Retinal pigment epithelial cell (primary cell): ENCODE measurements around the gene CLK2.
"Not testable (repeated sequence)": the region's sequence is repeated elsewhere in the genome, so short reads cannot be mapped to it uniquely, and the experiment has no call there.

Experiments used
- DNase-seq: peaks from one replicate; pipeline ENCODE4 v3.0.0-alpha.2; 2010; ENCODE audit warnings: low read depth
- H3K4me3 ChIP-seq: 2 replicates; pipeline ENCODE4 v1.5.1; 2011; ENCODE audit warnings: mild to moderate bottlenecking, low read length, control low read depth, moderate library complexity
- CTCF ChIP-seq: conservative IDR thresholded peaks from 2 replicates; pipeline ENCODE4 v1.5.1; 2011; ENCODE audit warnings: low read depth, low read length, control low read depth, inconsistent platforms

Gene CLK2

GRCh38 chr1:155250633-155251449, 22.5 kb downstream of the CLK2 start:
- TF ChIP-seq CTCF: peak; percentile 100
- H3K4me3 ChIP-seq: peak overlapping the region; percentile 39
- DNase-seq: no peak

DNA sequence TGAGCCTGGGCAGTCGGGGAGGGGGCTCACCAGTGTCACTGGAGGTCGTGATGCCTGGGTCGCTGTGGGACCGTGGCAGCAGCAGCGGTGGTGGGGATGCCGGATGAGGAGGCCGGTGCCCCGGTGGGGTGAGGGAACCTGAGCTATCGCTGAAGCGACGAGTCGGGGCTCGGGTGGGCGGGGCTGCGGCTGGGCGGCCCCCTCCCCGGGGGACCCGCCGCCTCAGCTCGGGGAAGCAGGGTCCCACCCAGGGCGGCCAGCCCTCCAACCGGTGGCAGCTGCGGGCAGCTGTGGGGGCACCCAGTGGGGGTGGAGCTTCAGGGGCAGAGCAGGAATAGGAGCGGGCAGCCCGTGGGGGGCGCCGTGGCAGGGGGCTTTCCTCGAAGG, 23.1 kb downstream of the CLK2 start:
- no peak for DNase-seq
- TF ChIP-seq CTCF: no peak
- H3K4me3 ChIP-seq: peak overlapping the region; percentile 39

- H3K4me3 ChIP-seq: no peak overlapping the region
- no peak for DNase-seq
- no peak for TF ChIP-seq CTCF
These were observed 25.4 kb downstream of the CLK2 start for GRCh38 chr1:155247667-155248553.

DNA sequence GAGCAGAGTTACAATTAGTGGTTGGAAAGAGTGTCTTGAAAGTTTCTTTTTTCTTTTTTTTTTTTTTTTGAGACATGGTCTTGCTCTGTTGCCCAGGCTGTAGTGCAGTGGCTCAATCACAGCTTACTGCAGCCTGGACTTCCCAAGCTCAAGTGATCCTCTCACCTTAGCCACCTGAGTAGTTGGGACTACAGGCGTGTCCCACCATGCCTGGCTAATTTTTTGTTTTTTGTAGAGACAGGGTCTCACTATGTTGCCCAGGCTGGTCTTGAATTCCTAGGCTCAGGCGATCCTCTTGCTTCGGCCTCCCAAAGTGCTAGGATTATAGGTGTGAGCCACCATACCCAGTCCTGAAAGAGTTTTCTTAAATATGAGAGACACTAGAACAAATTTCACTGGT, 26.5 kb downstream of the CLK2 start:
- DNase-seq: not testable (repeated sequence)

DNA sequence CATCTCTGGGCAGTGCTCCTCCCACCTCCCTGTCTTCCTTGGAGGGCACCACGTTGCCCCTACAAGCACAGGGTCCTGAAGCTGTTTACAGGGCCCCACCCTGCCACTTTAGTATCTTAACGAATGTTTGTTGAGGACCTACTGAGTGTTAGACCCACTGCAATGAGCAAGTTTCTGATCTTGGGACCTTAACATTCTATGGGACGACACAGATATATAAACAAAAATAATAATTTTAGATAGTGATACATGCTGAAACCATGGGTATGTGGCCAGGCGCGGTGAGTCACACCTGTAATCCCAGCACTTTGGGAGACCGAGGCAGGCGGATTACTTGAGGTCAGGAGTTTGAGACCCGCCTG, 28.2 kb downstream of the CLK2 start:
- no peak for TF ChIP-seq CTCF
- H3K4me3 ChIP-seq: peak overlapping the region; percentile 59
- DNase-seq: no peak

More for the DNA sequence above, 26.5 kb downstream of the CLK2 start:
- H3K4me3 ChIP-seq: not testable (repeated sequence)

DNA sequence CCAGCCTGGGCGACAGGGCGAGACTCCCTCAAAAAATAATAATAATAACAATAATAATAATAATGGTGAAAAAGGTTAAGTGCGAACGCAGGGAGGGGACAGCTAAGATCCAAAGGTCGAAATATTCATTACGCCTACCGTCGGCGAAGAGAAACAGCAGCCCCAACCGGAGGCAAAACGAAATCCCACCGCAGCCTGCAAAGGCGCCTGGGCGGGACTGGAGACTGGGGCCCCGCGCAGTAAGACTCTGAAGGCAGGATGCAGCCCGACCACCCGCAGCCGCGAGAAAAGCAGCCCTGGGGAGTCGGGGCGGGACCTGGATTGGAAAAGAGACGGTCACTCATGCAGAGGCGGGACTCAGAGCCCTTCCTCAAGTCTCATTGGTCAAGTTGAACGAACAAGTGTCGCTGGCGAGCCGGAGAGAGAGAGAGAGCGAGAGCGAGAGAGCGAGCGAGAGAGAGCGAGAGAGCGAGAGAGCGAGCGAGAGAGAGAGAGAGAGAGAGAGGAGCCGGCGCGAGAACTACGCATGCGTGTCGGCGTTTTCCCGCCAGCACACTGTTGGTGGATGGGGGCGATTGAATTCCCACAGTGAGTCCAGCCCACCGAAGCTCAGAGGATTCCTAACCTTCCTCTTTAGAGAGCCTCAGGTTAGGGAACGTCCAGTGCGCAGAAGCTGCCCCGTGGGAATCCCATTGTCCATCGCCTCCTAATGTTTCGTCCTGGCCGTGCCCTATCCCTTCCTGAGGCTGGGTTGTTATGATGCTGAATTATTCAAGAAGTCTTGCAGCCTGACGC, 28.7 kb downstream of the CLK2 start:
- peak; percentile 98 for DNase-seq
- TF ChIP-seq CTCF: peak; percentile 14
- peak overlapping the region; percentile 59 for H3K4me3 ChIP-seq

GRCh38 chr1:155242805-155243358, 30.4 kb downstream of the CLK2 start:
- peak overlapping the region; percentile 59 for H3K4me3 ChIP-seq

More at GRCh38 chr1:155242805-155243358, 30.4 kb downstream of the CLK2 start:
- DNase-seq: no peak
- TF ChIP-seq CTCF: no peak
